Loucy (cell line): Measurements from ENCODE around the gene KSR1.

ENCODE experiments used
- H2AFZ ChIP-seq: fragments of 200-600 bp; sonication (generic); 2 replicates; pipeline ENCODE4 v1.6.0; 2016; ENCODE audit warnings: antibody characterized with exemption, mild to moderate bottlenecking, low read length, moderate library complexity
- H3F3A ChIP-seq: fragments of 200-600 bp; 2 replicates; pipeline ENCODE4 v1.6.0; 2016; ENCODE audit warnings: antibody characterized with exemption, low read depth, mild to moderate bottlenecking
- H3K27me3 ChIP-seq: fragments of 200-600 bp; sonication (generic); 2 replicates; pipeline ENCODE4 v1.6.1; 2014; ENCODE audit warnings: low read length, mild to moderate bottlenecking; ENCODE audit not compliant: insufficient read depth, poor library complexity, severe bottlenecking
- H3K36me3 ChIP-seq: fragments of 200-600 bp; sonication (generic); 2 replicates; pipeline ENCODE4 v1.6.1; 2016; ENCODE audit warnings: low read length; ENCODE audit not compliant: insufficient read depth
- H3K4me1 ChIP-seq: fragments of 200-600 bp; sonication (generic); 2 replicates; pipeline ENCODE4 v1.5.1; 2014; ENCODE audit warnings: low read length, mild to moderate bottlenecking; ENCODE audit not compliant: insufficient read depth, poor library complexity, severe bottlenecking
- H3K4me2 ChIP-seq: fragments of 200-600 bp; sonication (generic); 2 replicates; pipeline ENCODE4 v1.6.0; 2014; ENCODE audit warnings: antibody characterized with exemption, low read length, low read depth, mild to moderate bottlenecking; ENCODE audit not compliant: poor library complexity, severe bottlenecking
- H3K4me3 ChIP-seq: fragments of 200-600 bp; sonication (generic); 2 replicates; pipeline ENCODE4 v1.5.1; 2014; ENCODE audit warnings: low read length, mild to moderate bottlenecking, mixed read lengths; ENCODE audit not compliant: poor library complexity, severe bottlenecking
- H3K79me2 ChIP-seq: fragments of 200-600 bp; sonication (generic); 2 replicates; pipeline ENCODE4 v1.6.1; 2014; ENCODE audit warnings: low read length; ENCODE audit not compliant: insufficient read depth
- H3K9ac ChIP-seq: fragments of 200-600 bp; sonication (generic); 2 replicates; pipeline ENCODE4 v1.6.0; 2014; ENCODE audit warnings: mild to moderate bottlenecking, low read depth, low read length, moderate library complexity; ENCODE audit not compliant: poor library complexity, severe bottlenecking
- H3K9me2 ChIP-seq: fragments of 200-600 bp; sonication (generic); replicated peaks from 2 replicates; pipeline ENCODE4 v1.6.1; 2016; ENCODE audit warnings: low read depth, low read length, mixed read lengths
- H3K9me3 ChIP-seq: fragments of 200-600 bp; sonication (generic); 2 replicates; pipeline ENCODE4 v1.6.1; 2014; ENCODE audit warnings: mild to moderate bottlenecking, antibody characterized with exemption, low read length, low read depth; ENCODE audit not compliant: insufficient read depth
- H4K20me1 ChIP-seq: fragments of 200-600 bp; sonication (generic); 2 replicates; pipeline ENCODE4 v1.6.0; 2014; ENCODE audit warnings: antibody characterized with exemption, low read length, mild to moderate bottlenecking; ENCODE audit not compliant: insufficient read depth, poor library complexity, severe bottlenecking
- CTCF ChIP-seq: fragments of 200-600 bp; sonication (generic); conservative IDR thresholded peaks from 2 replicates; pipeline ENCODE4 v1.5.1; 2014; ENCODE audit warnings: mild to moderate bottlenecking, antibody characterized with exemption, low read length
- EZH2phosphoT487 ChIP-seq: fragments of 200-600 bp; IDR thresholded peaks from 2 replicates; pipeline ENCODE4 v1.6.1; 2018; ENCODE audit warnings: antibody characterized with exemption, mild to moderate bottlenecking, moderate library complexity, borderline replicate concordance

The KSR1 gene

GRCh38 chr17:27565874-27566670 is 109.8 kb downstream of the KSR1 start:
- Histone ChIP-seq H3K79me2 (peaks cover 3% of the 10 kb centered on the region; the same call in 1 of the 2 replicates), H3K9ac (peak overlapping the region; percentile 29), H3K9me2 (no peaks in the 10 kb centered on the region), H3K4me2 (no peak overlapping the region), H3K4me1 (peaks cover 57% of the 10 kb centered on the region), H3K9me3 (peaks cover 4% of the 10 kb centered on the region; the same call in 1 of the 2 replicates), H2AFZ (no peak overlapping the region), H4K20me1 (no peaks in the 10 kb centered on the region), H3K4me3 (no peak overlapping the region), H3F3A (no peaks in the 10 kb centered on the region), H3K27me3 (no peaks in the 10 kb centered on the region), H3K36me3 (no peaks in the 10 kb centered on the region)
- no peak for TF ChIP-seq CTCF
- TF ChIP-seq EZH2phosphoT487 = no peak

- Histone ChIP-seq H3K9me3 (peaks cover 4% of the 10 kb centered on the region; the same call in 1 of the 2 replicates), H3K27me3 (no peaks in the 10 kb centered on the region), H3K36me3 (no peaks in the 10 kb centered on the region), H3K9me2 (no peaks in the 10 kb centered on the region), H3K4me3 (no peak overlapping the region), H3K9ac (peak overlapping the region; percentile 29), H3K79me2 (peaks cover 11% of the 10 kb centered on the region; the same call in 1 of the 2 replicates), H4K20me1 (no peaks in the 10 kb centered on the region), H3K4me1 (peaks cover 57% of the 10 kb centered on the region), H2AFZ (no peak overlapping the region), H3F3A (no peaks in the 10 kb centered on the region), H3K4me2 (no peak overlapping the region)
- no peak for TF ChIP-seq EZH2phosphoT487
- no peak for TF ChIP-seq CTCF
Observed at GRCh38 chr17:27566671-27567562, 110.7 kb downstream of the KSR1 start.

GRCh38 chr17:27567563-27567859 is 111.3 kb downstream of the KSR1 start:
- peaks cover 16% of the 10 kb centered on the region; the same call in 1 of the 2 replicates for H3K79me2 ChIP-seq
- H3K36me3 ChIP-seq = no peaks in the 10 kb centered on the region
- H3K27me3 ChIP-seq = no peaks in the 10 kb centered on the region
- H3K4me3 ChIP-seq = no peak overlapping the region
- H3K4me2 ChIP-seq = no peak overlapping the region
- no peak overlapping the region for H2AFZ ChIP-seq
- H3K4me1 ChIP-seq = peaks cover 61% of the 10 kb centered on the region
- H3K9me3 ChIP-seq = peaks cover 4% of the 10 kb centered on the region; the same call in 1 of the 2 replicates
- no peaks in the 10 kb centered on the region for H4K20me1 ChIP-seq
- no peak overlapping the region for H3K9ac ChIP-seq
- no peaks in the 10 kb centered on the region for H3F3A ChIP-seq
- H3K9me2 ChIP-seq = no peaks in the 10 kb centered on the region
- TF ChIP-seq CTCF (no peak), EZH2phosphoT487 (no peak)
